Bone marrow (tissue), 2 donors: ENCODE data around the gene SPTLC3.

Source experiments
- DNase-seq, 2 donors: peaks; one replicate each; lab custom pipeline; 2025; lab: John Stamatoyannopoulos, UW

SPTLC3 gene

GRCh38 chr20:13031751-13032150 is 23.0 kb downstream of the SPTLC3 start:
- DNase-seq: no peak

GRCh38 chr20:13034115-13034514 is 25.3 kb downstream of the SPTLC3 start:
- no peak for DNase-seq

DNA sequence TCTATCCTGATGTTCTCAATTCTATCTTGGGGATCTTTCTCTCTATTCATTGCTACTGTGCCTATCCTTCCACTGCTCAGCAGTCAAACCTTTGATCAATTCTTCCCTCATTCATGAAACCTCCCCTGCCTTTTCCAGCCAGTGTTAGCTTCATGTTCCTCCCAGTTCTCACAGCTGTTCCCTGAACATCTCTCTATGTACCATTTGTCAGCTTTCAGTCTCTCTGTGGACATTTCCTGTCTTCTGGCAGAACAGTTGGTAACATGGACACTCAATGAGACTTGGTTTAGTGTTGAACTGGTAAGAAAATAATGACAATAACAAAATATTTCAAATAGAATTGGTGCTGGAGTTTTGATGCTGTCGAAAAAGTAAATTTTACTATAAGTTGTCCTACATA is 26.2 kb downstream of the SPTLC3 start:
- DNase-seq: no peak

DNA sequence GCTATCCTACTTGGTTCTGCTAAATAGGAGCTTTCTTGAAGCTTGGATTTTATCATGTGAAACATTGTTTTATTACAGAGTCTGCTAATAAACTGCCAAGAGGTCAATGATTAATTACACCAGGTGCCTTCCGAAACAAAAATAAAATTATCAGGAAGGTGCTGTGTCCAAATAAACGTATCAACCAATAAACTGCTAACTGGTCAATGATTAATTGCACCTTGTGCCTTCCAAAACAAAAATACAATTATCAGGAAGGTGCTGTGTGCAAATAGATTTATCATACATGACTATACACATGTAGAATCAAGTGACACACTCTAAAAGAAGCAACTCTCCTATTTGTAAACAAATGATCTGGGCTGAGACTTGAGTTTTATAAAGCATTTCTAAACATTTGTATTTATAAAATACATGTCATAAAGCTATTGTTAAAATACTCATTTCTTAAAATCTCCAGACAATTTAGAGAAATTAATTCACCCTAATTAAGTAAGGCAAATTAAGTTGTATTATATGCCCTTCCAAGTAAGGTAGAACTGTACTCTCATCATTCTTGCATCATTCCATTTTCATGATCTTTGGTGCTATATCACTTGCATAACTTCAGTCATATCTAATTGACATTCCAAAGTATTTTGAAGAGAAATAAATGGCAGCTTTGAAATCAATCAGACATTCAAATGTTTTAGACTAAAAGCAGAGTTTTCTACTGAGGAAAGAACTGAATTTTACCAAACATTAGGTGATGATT is 26.8 kb downstream of the SPTLC3 start:
- no peak for DNase-seq

GRCh38 chr20:13037727-13038126 is 29.0 kb downstream of the SPTLC3 start:
- no peak for DNase-seq

GRCh38 chr20:13041574-13042457 is 33.0 kb downstream of the SPTLC3 start:
- DNase-seq: no peak

GRCh38 chr20:13042458-13042794 is 33.7 kb downstream of the SPTLC3 start:
- no peak for DNase-seq

DNA sequence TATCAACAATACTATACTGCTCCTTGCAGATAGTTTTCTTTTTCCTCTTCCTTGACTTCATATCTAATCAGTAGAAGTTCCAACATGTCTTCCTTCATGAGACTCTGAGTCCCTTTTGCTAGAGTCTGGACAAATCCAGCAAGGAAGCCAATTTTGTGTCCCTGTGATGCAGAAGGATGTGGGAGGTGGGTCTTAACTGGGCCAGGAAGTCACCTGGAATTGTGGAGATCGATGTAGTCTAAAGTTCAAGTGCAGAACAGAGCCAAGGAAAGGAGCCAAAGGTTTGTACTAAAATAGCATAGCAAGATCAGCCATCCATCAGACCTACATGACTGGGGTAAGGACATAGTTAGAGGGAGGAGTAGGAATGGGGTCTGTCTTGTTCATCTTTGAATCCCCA is 37.6 kb downstream of the SPTLC3 start:
- no peak for DNase-seq

GRCh38 chr20:13054011-13054410 is 45.2 kb downstream of the SPTLC3 start:
- no peak for DNase-seq

- no peak for DNase-seq
Observed at GRCh38 chr20:13058666-13059389, 50.1 kb downstream of the SPTLC3 start.

DNA sequence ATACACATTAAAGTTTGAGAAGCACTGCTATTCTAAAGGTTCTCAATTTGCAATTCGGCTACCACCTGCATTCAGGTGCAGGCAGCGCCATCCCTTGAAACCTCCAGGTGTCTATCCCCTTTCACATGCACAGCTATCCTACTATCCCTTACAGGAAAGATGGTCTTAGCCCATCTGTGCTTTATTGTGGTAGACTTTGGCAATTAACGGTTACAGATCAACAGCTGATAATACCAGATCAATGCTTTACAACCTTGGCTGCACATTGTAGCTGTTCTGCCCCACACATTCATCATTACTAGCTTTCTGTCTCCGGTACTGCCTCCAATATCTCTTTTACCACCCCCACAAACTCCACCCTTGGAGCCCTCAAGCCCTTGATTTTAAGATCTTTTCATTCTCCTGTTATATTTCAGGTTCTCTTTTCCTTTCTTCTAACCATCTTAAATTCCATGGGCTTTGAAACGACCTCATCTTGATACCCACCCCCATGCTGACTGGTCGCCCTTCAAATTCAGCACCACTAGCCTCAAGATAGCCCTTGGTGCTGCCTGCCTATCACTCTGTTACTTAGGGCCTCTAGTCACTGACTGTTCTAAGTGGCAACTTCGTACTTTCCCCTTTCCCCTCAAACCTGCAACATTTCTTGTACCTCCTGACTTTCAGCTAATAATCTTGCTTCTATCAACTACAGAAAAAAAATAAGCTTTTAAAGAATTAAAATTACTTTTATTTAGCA is 50.8 kb downstream of the SPTLC3 start:
- DNase-seq: no peak

GRCh38 chr20:13060327-13060726 is 51.6 kb downstream of the SPTLC3 start:
- no peak for DNase-seq

- DNase-seq: no peak
Observed at GRCh38 chr20:13061381-13061780, 52.6 kb downstream of the SPTLC3 start.

GRCh38 chr20:13062789-13063188 is 54.0 kb downstream of the SPTLC3 start:
- DNase-seq: no peak

DNA sequence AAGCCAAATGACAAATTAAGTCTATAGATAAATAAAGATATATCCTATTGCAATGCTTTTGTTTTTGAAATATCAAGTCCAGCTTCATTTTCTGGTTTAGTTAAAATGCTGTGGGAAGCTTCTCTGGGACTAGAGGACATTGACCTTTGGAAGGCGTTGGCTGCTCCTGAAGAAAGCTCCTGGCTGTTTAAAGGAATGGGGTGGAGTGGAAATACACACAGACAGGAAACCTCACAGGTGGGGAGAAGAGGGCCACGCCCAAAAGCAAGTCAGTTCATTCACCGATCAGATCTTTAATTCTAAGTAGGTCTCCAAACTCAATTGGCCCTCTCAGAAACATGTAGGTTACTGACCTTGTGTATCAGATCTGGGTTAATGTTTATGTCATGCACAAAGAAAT is 59.6 kb downstream of the SPTLC3 start:
- DNase-seq: no peak

DNA sequence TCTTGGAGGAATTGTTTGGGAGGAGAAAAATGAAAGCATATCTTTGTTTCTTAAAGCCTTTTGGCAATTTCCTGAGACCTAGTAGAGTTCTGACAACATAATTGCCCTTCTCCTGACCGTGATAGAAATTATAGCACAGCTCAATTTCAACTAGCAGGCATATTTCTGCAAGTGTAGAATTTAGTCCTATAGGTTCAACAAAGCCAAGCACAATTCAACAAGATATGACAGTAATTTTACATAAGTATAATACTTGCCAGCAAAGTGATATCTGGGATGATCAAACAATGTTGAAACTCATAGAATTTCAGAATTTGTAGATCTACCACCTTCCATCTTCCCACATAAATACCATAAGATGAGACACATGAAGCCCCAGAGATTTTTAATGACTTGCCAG is 73.1 kb downstream of the SPTLC3 start:
- DNase-seq: no peak

- DNase-seq: no peak
Observed at GRCh38 chr20:13082378-13082777, 73.6 kb downstream of the SPTLC3 start.

DNA sequence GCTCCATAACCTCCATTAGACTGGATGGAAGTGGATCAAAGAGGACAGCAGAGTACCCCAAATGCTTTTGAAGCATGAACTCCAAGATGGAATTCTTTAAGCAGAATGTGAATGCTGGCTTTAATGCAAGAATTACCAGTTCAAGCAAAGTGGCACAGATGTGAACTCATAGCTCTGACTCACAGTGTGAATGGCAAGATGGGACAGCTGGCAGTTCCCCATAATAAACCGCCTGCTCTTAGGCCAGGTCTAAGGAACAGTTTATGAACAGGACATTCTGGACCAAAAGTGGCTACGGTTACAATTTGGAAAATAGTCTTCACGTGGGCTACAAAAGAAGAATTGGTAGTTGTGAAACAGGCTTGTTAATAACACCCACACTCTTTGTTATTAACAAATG is 76.5 kb downstream of the SPTLC3 start:
- DNase-seq: no peak

GRCh38 chr20:13089950-13090469 is 81.2 kb downstream of the SPTLC3 start:
- no peak for DNase-seq

- no peak for DNase-seq
Observed at GRCh38 chr20:13092111-13092510, 83.3 kb downstream of the SPTLC3 start.

- no peak for DNase-seq
Observed at GRCh38 chr20:13094976-13095375, 86.2 kb downstream of the SPTLC3 start.
